GM13977 (cell line): ENCODE measurements around the gene BCAP31.
A peak's percentile ranks its signal among the peaks of the same experiment; 100 is the strongest.

Experiments
- DNase-seq: peaks from one replicate; pipeline ENCODE4 v3.0.0; 2012; ENCODE audit warnings: low spot score
- CTCF ChIP-seq: IDR thresholded peaks from 2 replicates; pipeline ENCODE4 v1.5.1; 2012; ENCODE audit warnings: mild to moderate bottlenecking, control low read depth; ENCODE audit not compliant: insufficient read depth; ENCODE audit errors: extremely low read depth, missing control alignments
- in situ Hi-C: fragments of 300-500 bp; cut with MboI; formaldehyde crosslinking; loops from one replicate; pipeline ENCODE4 v1.12.0; 2022; ENCODE audit warnings: low sequenced_read_pairs, low pct_unique_long_range_greater_than_20kb, mixed read lengths, inconsistent platforms; ENCODE audit not compliant: unreplicated experiment

Gene BCAP31

GRCh38 chrX:153766098-153766817, 42.1 kb upstream of the BCAP31 start:
- in situ Hi-C loops: no loop called here
- no peak for TF ChIP-seq CTCF
- peak; percentile 39 for DNase-seq

GRCh38 chrX:153765138-153766079, 41.2 kb upstream of the BCAP31 start:
- TF ChIP-seq CTCF: no peak
- in situ Hi-C loops: no loop called here
- DNase-seq: peak; percentile 28

GRCh38 chrX:153764786-153765137, 40.6 kb upstream of the BCAP31 start:
- no peak for DNase-seq
- in situ Hi-C loops: no loop called here
- no peak for TF ChIP-seq CTCF

GRCh38 chrX:153763989-153764755, 40.0 kb upstream of the BCAP31 start, which contains the start of gene PLXNB3:
PLXNB3 (plus strand) TSS chrX:153764249; CDS start chrX:153765536, 1,287 bp downstream.
- TF ChIP-seq CTCF: peak; percentile 92
- peak; percentile 81 for DNase-seq
- in situ Hi-C loops: no loop called here

GRCh38 chrX:153763298-153763932, 39.2 kb upstream of the BCAP31 start:
- no peak for TF ChIP-seq CTCF
- no peak for DNase-seq
- in situ Hi-C loops: no loop called here
